ENCODE results near the gene CCDC92.

CCDC92 gene

GRCh38 chr12:123903301-123904065 is 69.1 kb downstream of the CCDC92 start:
- H3K36me3 ChIP-seq, result no peaks in the 10 kb centered on the region
- no peaks in the 10 kb centered on the region for H3K9me3 ChIP-seq
- H3K27ac ChIP-seq, result no peak overlapping the region
- H3K27me3 ChIP-seq, result no peaks in the 10 kb centered on the region
- peaks cover 32 to 43% of the 10 kb centered on the region in 2 experiments for H3K4me1 ChIP-seq (ENCODE audit: control insufficient read depth in 1 of 2, insufficient read depth in 1 of 2, low read depth in 1 of 2, low read length in 1 of 2)
- TF ChIP-seq, protein P1, sequence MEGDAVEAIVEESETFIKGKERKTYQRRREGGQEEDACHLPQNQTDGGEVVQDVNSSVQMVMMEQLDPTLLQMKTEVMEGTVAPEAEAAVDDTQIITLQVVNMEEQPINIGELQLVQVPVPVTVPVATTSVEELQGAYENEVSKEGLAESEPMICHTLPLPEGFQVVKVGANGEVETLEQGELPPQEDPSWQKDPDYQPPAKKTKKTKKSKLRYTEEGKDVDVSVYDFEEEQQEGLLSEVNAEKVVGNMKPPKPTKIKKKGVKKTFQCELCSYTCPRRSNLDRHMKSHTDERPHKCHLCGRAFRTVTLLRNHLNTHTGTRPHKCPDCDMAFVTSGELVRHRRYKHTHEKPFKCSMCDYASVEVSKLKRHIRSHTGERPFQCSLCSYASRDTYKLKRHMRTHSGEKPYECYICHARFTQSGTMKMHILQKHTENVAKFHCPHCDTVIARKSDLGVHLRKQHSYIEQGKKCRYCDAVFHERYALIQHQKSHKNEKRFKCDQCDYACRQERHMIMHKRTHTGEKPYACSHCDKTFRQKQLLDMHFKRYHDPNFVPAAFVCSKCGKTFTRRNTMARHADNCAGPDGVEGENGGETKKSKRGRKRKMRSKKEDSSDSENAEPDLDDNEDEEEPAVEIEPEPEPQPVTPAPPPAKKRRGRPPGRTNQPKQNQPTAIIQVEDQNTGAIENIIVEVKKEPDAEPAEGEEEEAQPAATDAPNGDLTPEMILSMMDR (IDR thresholded peaks at IDR 0.05), result no peak
- no peak overlapping the region for H3K4me3 ChIP-seq (ENCODE audit: low read depth in 1 of 2, low read length in 1 of 2)

DNA sequence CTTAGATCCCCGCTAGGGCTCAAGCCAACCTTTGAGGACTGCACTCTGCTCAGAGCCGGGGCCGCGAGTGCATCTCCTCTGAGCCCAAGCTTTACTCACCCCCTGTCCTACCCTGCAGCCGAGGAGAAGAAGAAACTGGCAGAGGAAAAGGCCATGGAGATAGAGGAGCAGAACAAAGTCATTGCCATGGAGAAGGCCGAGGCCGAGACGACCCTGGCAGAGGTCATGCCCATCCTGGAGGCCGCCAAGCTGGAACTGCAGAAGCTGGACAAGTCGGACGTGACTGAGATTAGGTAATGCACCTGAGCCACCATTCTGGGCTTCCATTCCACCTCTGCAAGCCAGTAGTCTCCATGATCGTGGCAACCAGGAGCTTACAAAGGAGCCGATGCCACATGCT is 69.8 kb downstream of the CCDC92 start:
- H3K27ac ChIP-seq, result peak overlapping the region; percentile 64
- TF ChIP-seq, protein P1 (IDR thresholded peaks at IDR 0.05), result no peak
- no peaks in the 10 kb centered on the region for H3K9me3 ChIP-seq
- no peaks in the 10 kb centered on the region for H3K36me3 ChIP-seq
- H3K27me3 ChIP-seq, result no peaks in the 10 kb centered on the region
- H3K4me1 ChIP-seq (ENCODE audit: control insufficient read depth in 1 of 2, insufficient read depth in 1 of 2, low read depth in 1 of 2, low read length in 1 of 2), result peaks cover 32 to 43% of the 10 kb centered on the region in 2 experiments
- H3K4me3 ChIP-seq (ENCODE audit: low read depth in 1 of 2, low read length in 1 of 2), result no peak overlapping the region

DNA sequence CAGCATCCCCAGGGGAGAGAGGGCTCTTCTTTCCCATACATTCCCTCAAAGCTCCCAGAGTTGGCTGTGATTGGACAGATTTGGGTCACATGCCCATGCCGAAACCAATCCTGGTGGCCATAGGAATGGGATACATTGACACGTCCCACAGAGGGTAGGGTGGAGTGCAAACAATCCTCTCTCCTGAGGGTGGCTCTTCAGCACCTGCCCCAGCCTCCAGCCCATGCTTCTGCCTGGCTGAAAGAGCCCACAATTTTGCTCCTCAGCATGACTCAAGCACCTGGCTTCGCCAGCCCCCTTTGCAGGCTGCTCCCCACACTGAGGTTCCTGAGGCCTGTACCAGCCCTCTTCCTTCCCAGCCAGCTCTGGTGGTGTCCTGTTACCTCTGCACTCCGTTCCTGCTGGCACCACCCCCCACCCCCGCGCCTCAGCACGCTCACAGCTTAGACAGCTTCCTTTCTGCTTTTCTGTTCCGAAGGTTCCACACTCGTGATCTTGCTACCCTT is 71.7 kb downstream of the CCDC92 start:
- no peak overlapping the region for H3K4me3 ChIP-seq (ENCODE audit: low read depth in 1 of 2, low read length in 1 of 2)
- no peaks in the 10 kb centered on the region for H3K27me3 ChIP-seq
- no peaks in the 10 kb centered on the region for H3K36me3 ChIP-seq
- peaks cover 45 to 55% of the 10 kb centered on the region in 2 experiments for H3K4me1 ChIP-seq (ENCODE audit: control insufficient read depth in 1 of 2, insufficient read depth in 1 of 2, low read depth in 1 of 2, low read length in 1 of 2)
- H3K27ac ChIP-seq, result peak overlapping the region; percentile 9
- TF ChIP-seq, protein P1 (IDR thresholded peaks at IDR 0.05), result no peak
- H3K9me3 ChIP-seq, result no peaks in the 10 kb centered on the region

GRCh38 chr12:123899368-123899767 is 73.3 kb downstream of the CCDC92 start:
- Histone ChIP-seq H3K4me1 (ENCODE audit: control insufficient read depth in 1 of 2, insufficient read depth in 1 of 2, low read depth in 1 of 2, low read length in 1 of 2) (peaks cover 40 to 47% of the 10 kb centered on the region in 2 experiments), H3K4me3 (ENCODE audit: low read depth in 1 of 2, low read length in 1 of 2) (no peak overlapping the region), H3K27me3 (no peaks in the 10 kb centered on the region), H3K9me3 (no peaks in the 10 kb centered on the region), H3K27ac (no peak overlapping the region), H3K36me3 (no peaks in the 10 kb centered on the region)
- TF ChIP-seq, protein P1 (IDR thresholded peaks at IDR 0.05), result no peak

GRCh38 chr12:123898673-123899072 is 74.0 kb downstream of the CCDC92 start:
- Histone ChIP-seq H3K4me1 (ENCODE audit: control insufficient read depth in 1 of 2, insufficient read depth in 1 of 2, low read depth in 1 of 2, low read length in 1 of 2) (peaks cover 40 to 42% of the 10 kb centered on the region in 2 experiments), H3K27me3 (no peaks in the 10 kb centered on the region), H3K27ac (no peak overlapping the region), H3K9me3 (no peaks in the 10 kb centered on the region), H3K4me3 (ENCODE audit: low read depth in 1 of 2, low read length in 1 of 2) (no peak overlapping the region), H3K36me3 (no peaks in the 10 kb centered on the region)
- TF ChIP-seq, protein P1 (IDR thresholded peaks at IDR 0.05), result no peak
